SK-N-SH treated with all-trans-retinoic acid at 6 μM for 48 hours (cell line): Measurements from ENCODE around the gene SLC22A23.

Source experiments
- ARNTL ChIP-seq: fragments of 450-650 bp; formaldehyde crosslinking; IDR thresholded peaks from 2 replicates; pipeline ENCODE4 v1.5.0; 2020; ENCODE audit warnings: low read depth, mild to moderate bottlenecking, moderate library complexity, borderline replicate concordance
- BACH2 ChIP-seq: fragments of 250-450 bp; sonication (Bioruptor Pico); IDR thresholded peaks from 2 replicates; pipeline ENCODE4 v1.9.0; 2021; ENCODE audit warnings: mild to moderate bottlenecking, borderline replicate concordance
- GLIS3 ChIP-seq: fragments of 250-450 bp; sonication (Bioruptor Pico); IDR thresholded peaks from 2 replicates; pipeline ENCODE4 v1.5.0; 2020; ENCODE audit warnings: mild to moderate bottlenecking, moderate library complexity
- ISL1 ChIP-seq: fragments of 250-450 bp; sonication (Bioruptor Pico); IDR thresholded peaks from 2 replicates; pipeline ENCODE4 v2.1.2; 2022; ENCODE audit warnings: mild to moderate bottlenecking, moderate library complexity
- PATZ1 ChIP-seq: fragments of 250-450 bp; sonication (Bioruptor Pico); IDR thresholded peaks from 2 replicates; pipeline ENCODE4 v1.8.0; 2020; ENCODE audit warnings: mild to moderate bottlenecking, moderate library complexity, borderline replicate concordance
- PPARA ChIP-seq: fragments of 250-450 bp; sonication (Bioruptor Pico); IDR thresholded peaks from 2 replicates; pipeline ENCODE4 v1.5.0; 2020; ENCODE audit warnings: mild to moderate bottlenecking, borderline replicate concordance
- RARB ChIP-seq: fragments of 250-450 bp; sonication (Bioruptor Pico); IDR thresholded peaks from 2 replicates; pipeline ENCODE4 v1.8.0; 2021; ENCODE audit warnings: mild to moderate bottlenecking, moderate library complexity
- SNAI2 ChIP-seq: fragments of 250-450 bp; sonication (Bioruptor Pico); IDR thresholded peaks from 2 replicates; pipeline ENCODE4 v1.5.0; 2020; ENCODE audit warnings: mild to moderate bottlenecking, moderate library complexity
- TCF4 ChIP-seq: fragments of 250-450 bp; sonication (Bioruptor Pico); IDR thresholded peaks from 2 replicates; pipeline ENCODE4 v1.8.0; 2021; ENCODE audit warnings: mild to moderate bottlenecking, moderate library complexity, borderline replicate concordance
- TSHZ2 ChIP-seq: fragments of 250-450 bp; sonication (Bioruptor Pico); IDR thresholded peaks from 2 replicates; pipeline ENCODE4 v1.5.0; 2020; ENCODE audit warnings: mild to moderate bottlenecking, moderate library complexity
- ZFP3 ChIP-seq: fragments of 250-450 bp; sonication (Bioruptor Pico); IDR thresholded peaks from 2 replicates; pipeline ENCODE4 v1.5.0; 2020; ENCODE audit warnings: mild to moderate bottlenecking, moderate library complexity

- TF ChIP-seq ZFP3 (CRISPR knock-in tag) (no peak), GLIS3 (CRISPR knock-in tag) (no peak), TCF4 (CRISPR knock-in tag) (no peak), ARNTL (CRISPR knock-in tag) (no peak), TSHZ2 (no peak), BACH2 (CRISPR knock-in tag) (no peak), ISL1 (CRISPR knock-in tag) (no peak), RARB (CRISPR knock-in tag) (no peak), PATZ1 (CRISPR knock-in tag) (no peak), PPARA (no peak), SNAI2 (no peak)
Measured at GRCh38 chr6:3415490-3415889, 41.4 kb downstream of the SLC22A23 start.
